Activated CD4-positive, alpha-beta T cell treated with anti-CD3 and anti-CD28 coated beads, Interleukin-10, Interleukin-2, amounts not matched to agents 100 ng/mL and 50 ng/mL, durations not matched to agents 16 hours and 8 hours (primary cell): ENCODE data around the gene ZFP3.
"Not testable (repeated sequence)": the region's sequence is repeated elsewhere in the genome, so short reads cannot be mapped to it uniquely, and the experiment has no call there.

Source experiments
- DNase-seq: peaks from one replicate; pipeline ENCODE4 v3.0.0-alpha.2; 2020

ZFP3 gene

GRCh38 chr17:5080591-5080990, 2.3 kb downstream of the ZFP3 start:
- DNase-seq: no peak

- no peak for DNase-seq
Observed at GRCh38 chr17:5092218-5093010, 14.1 kb downstream of the ZFP3 start.

- DNase-seq: no peak
Observed at GRCh38 chr17:5096731-5097100, 18.4 kb downstream of the ZFP3 start.

GRCh38 chr17:5097101-5097834, 19.0 kb downstream of the ZFP3 start:
- no peak for DNase-seq

- DNase-seq: no peak
Observed at GRCh38 chr17:5099271-5099670, 21.0 kb downstream of the ZFP3 start.

- no peak for DNase-seq
Observed at GRCh38 chr17:5100832-5101231, 22.6 kb downstream of the ZFP3 start.

GRCh38 chr17:5110816-5111215, 32.5 kb downstream of the ZFP3 start:
- DNase-seq: no peak

- DNase-seq: peak; percentile 96
Observed at GRCh38 chr17:5111402-5112204, 33.3 kb downstream of the ZFP3 start, which contains the start of gene ZNF232. ZNF232 (minus strand) TSS chr17:5111878; CDS start chr17:5111822, 56 bp downstream.

- DNase-seq: no peak
Observed at GRCh38 chr17:5115673-5116651, 37.7 kb downstream of the ZFP3 start, which contains the start of gene USP6. USP6 (plus strand) TSS chr17:5116032; CDS start chr17:5130368, 14,336 bp downstream.

- DNase-seq: no peak
Observed at GRCh38 chr17:5118219-5118618, 40.0 kb downstream of the ZFP3 start.

- no peak for DNase-seq
Observed at GRCh38 chr17:5120036-5120435, 41.8 kb downstream of the ZFP3 start.

GRCh38 chr17:5120436-5121185, 42.3 kb downstream of the ZFP3 start:
- not testable (repeated sequence) for DNase-seq

- no peak for DNase-seq
Observed at GRCh38 chr17:5121186-5121841, 43.0 kb downstream of the ZFP3 start.

- DNase-seq: not testable (repeated sequence)
Observed at GRCh38 chr17:5122056-5122455, 43.8 kb downstream of the ZFP3 start.

GRCh38 chr17:5122586-5123342, 44.5 kb downstream of the ZFP3 start:
- no peak for DNase-seq

GRCh38 chr17:5123343-5124124, 45.3 kb downstream of the ZFP3 start:
- DNase-seq: no peak

- DNase-seq: not testable (repeated sequence)
Observed at GRCh38 chr17:5124125-5124760, 46.0 kb downstream of the ZFP3 start.

- DNase-seq: not testable (repeated sequence)
Observed at GRCh38 chr17:5124896-5125295, 46.6 kb downstream of the ZFP3 start.
